ENCODE results near the gene BRD4.

GRCh38 chr19:15251749-15252397 lies 80.5 kb downstream of the BRD4 start:
- no peak for TF ChIP-seq POLR2AphosphoS5 (IDR thresholded peaks at IDR 0.05; ENCODE audit: low read depth, low read length)
- no peak for TF ChIP-seq POLR2A (IDR thresholded peaks at IDR 0.05; ENCODE audit: low read depth, low read length)
